K562 (cell line): ENCODE results near the gene ASIC3. TPM values are rescaled to one million over a fixed set of nuclear protein-coding genes. Genes with fewer than 3 reads are reported as not detected.

Source experiments
- ATAC-seq: fragments of 200-7000 bp; cut with Tn5 transposase; 3 replicates; pipeline ENCODE4 v1.9.1; 2020; ENCODE audit warnings: moderate library complexity
- BruUV-seq: library from RNA; stranded (reverse); fragments of 400-500 nt; replicated peaks from 2 replicates; lab custom pipeline; 2021; lab: Mats Ljungman, UMichigan
- CTCF ChIA-PET: fragments of 300-600 bp; formaldehyde crosslinking; extraction: SDS; loops from one replicate; lab custom pipeline; 2021; ENCODE audit warnings: low intra/inter-chr PET ratio; lab: Yijun Ruan, JAX
- POLR2A ChIA-PET: fragments of 300-600, 350-650 bp; sonication (Branson Sonifier 250); formaldehyde crosslinking; extraction: SDS; loops from one replicate; lab custom pipeline; 2021; ENCODE audit warnings: antibody characterized with exemption, inconsistent platforms; lab: Yijun Ruan, JAX
- DNase-seq, 4 experiments: peaks; one replicate each; pipeline versions ENCODE4 v3.0.0 to v3.0.0-alpha.2; 2011 to 2018; ENCODE audit warnings: low spot score in 3 of 4, mixed read lengths in 3 of 4; ENCODE audit errors: extremely low read depth in 1 of 4
- FAIRE-seq: peaks from 2 replicates; lab custom pipeline; 2011; peaks lifted over from hg19 to GRCh38; lab: Jason Lieb, UNC
- H2AFZ ChIP-seq: 2 replicates; pipeline ENCODE4 v1.6.0; 2011; ENCODE audit warnings: low read depth, low read length, control low read depth, inconsistent platforms
- H3K27ac ChIP-seq: fragments of 200-600 bp; 3 replicates; pipeline ENCODE4 v1.8.0; 2011; ENCODE audit warnings: low read depth, mild to moderate bottlenecking, control low read depth, inconsistent platforms, low read length, moderate library complexity, mixed read lengths; ENCODE audit errors: extremely low read depth
- H3K27me3 ChIP-seq, 2 experiments: fragments of 300-600 bp in 1 of 2; 2 replicates in 1 of 2; 3 replicates in 1 of 2; pipeline versions ENCODE4 v1.6.0 to v1.8.0; 2011; ENCODE audit warnings: inconsistent platforms in 2 of 2, low read length in 2 of 2, mild to moderate bottlenecking in 1 of 2, mixed read lengths in 1 of 2, moderate library complexity in 1 of 2; ENCODE audit not compliant: control insufficient read depth in 2 of 2, insufficient read depth in 2 of 2
- H3K36me3 ChIP-seq: fragments of 300-600 bp; 3 replicates; pipeline ENCODE4 v1.8.0; 2011; ENCODE audit warnings: mild to moderate bottlenecking, low read length, inconsistent platforms; ENCODE audit not compliant: control insufficient read depth, insufficient read depth
- H3K4me1 ChIP-seq, 2 experiments: fragments of 200-600 bp in 1 of 2; replicated peaks in 1 of 2; 2 replicates in 1 of 2; 3 replicates in 1 of 2; pipeline versions ENCODE4 v1.5.1 to v1.8.0; 2011; ENCODE audit warnings: inconsistent platforms in 2 of 2, low read length in 2 of 2, mild to moderate bottlenecking in 1 of 2, mixed read lengths in 1 of 2, moderate library complexity in 1 of 2; ENCODE audit not compliant: control insufficient read depth in 2 of 2, insufficient read depth in 2 of 2
- H3K4me2 ChIP-seq: 2 replicates; pipeline ENCODE4 v1.6.1; 2011; ENCODE audit warnings: low read length, control low read depth, inconsistent platforms, mixed read lengths; ENCODE audit not compliant: insufficient read depth
- H3K4me3 ChIP-seq: fragments of 200-600 bp; sonication (generic), shearing (Covaris generic); 2 replicates; pipeline ENCODE4 v1.5.1; 2016; ENCODE audit warnings: control low read depth, inconsistent platforms
- H3K79me2 ChIP-seq: fragments of 200-600 bp; 3 replicates; pipeline ENCODE4 v1.8.0; 2011; ENCODE audit warnings: low read length, inconsistent platforms; ENCODE audit not compliant: control insufficient read depth, insufficient read depth
- H3K9ac ChIP-seq, 2 experiments: 2 replicates each; pipeline versions ENCODE4 v1.6.0 to v1.6.1; 2011; ENCODE audit warnings: low read depth in 2 of 2, low read length in 2 of 2, control low read depth in 1 of 2, inconsistent platforms in 1 of 2, mild to moderate bottlenecking in 1 of 2, mixed read lengths in 1 of 2; ENCODE audit not compliant: insufficient read depth in 1 of 2
- H3K9me1 ChIP-seq: one replicate; pipeline ENCODE4 v1.6.0; 2011; ENCODE audit warnings: inconsistent platforms, mild to moderate bottlenecking, low read length, moderate library complexity; ENCODE audit not compliant: control insufficient read depth, insufficient read depth
- H3K9me3 ChIP-seq: replicated peaks from 2 replicates; pipeline ENCODE4 v1.5.1; 2011; ENCODE audit warnings: low read depth, low read length, inconsistent platforms; ENCODE audit not compliant: control insufficient read depth, insufficient read depth
- H4K20me1 ChIP-seq: replicated peaks from 2 replicates; pipeline ENCODE4 v1.6.1; 2011; ENCODE audit warnings: low read length, inconsistent platforms, mixed read lengths; ENCODE audit not compliant: control insufficient read depth, insufficient read depth
- CTCFL ChIP-seq: IDR thresholded peaks from 2 replicates; pipeline ENCODE4 v1.6.1; 2011; ENCODE audit warnings: borderline replicate concordance, low read depth, mild to moderate bottlenecking, moderate library complexity, low read length; ENCODE audit not compliant: insufficient read depth, poor library complexity, severe bottlenecking
- MTA2 ChIP-seq: fragments of 450-650 bp; IDR thresholded peaks from 2 replicates; pipeline ENCODE4 v1.6.1; 2016; ENCODE audit warnings: low read depth
- NR1H2 ChIP-seq: sonication (generic); formaldehyde crosslinking; IDR thresholded peaks from 2 replicates; pipeline ENCODE4 v1.4.0; 2020; ENCODE audit warnings: mild to moderate bottlenecking, missing genetic modification reagents
- PCBP1 ChIP-seq: fragments of 200-400 bp; formaldehyde crosslinking; IDR thresholded peaks from 2 replicates; pipeline ENCODE4 v1.6.1; 2018; ENCODE audit warnings: mild to moderate bottlenecking, low read depth, low read length; ENCODE audit not compliant: poor library complexity, severe bottlenecking
- PCBP2 ChIP-seq: fragments of 200-400 bp; formaldehyde crosslinking; IDR thresholded peaks from 2 replicates; pipeline ENCODE4 v1.6.1; 2018; ENCODE audit warnings: low read length, low read depth, mild to moderate bottlenecking, moderate library complexity; ENCODE audit not compliant: poor library complexity, severe bottlenecking
- RB1 ChIP-seq: fragments of 450-650 bp; IDR thresholded peaks from 2 replicates; pipeline ENCODE4 v1.6.1; 2017; ENCODE audit warnings: low read depth, mild to moderate bottlenecking
- RBFOX2 ChIP-seq: fragments of 200-400 bp; formaldehyde crosslinking; IDR thresholded peaks from 2 replicates; pipeline ENCODE4 v1.6.1; 2017; ENCODE audit warnings: low read depth, mild to moderate bottlenecking, low read length, moderate library complexity
- USF1 ChIP-seq: sonication (generic); formaldehyde crosslinking; IDR thresholded peaks from 2 replicates; pipeline ENCODE4 v1.9.0; 2022; ENCODE audit warnings: mild to moderate bottlenecking, missing genetic modification reagents
- VEZF1 ChIP-seq: fragments of 200-800 bp; sonication (Bioruptor generic); IDR thresholded peaks from 2 replicates; pipeline ENCODE4 v1.6.1; 2017; ENCODE audit warnings: missing genetic modification characterization, missing compliant biosample characterization
- ZBTB49 ChIP-seq: sonication (generic); formaldehyde crosslinking; IDR thresholded peaks from 2 replicates; pipeline ENCODE4 v1.8.0; 2022; ENCODE audit warnings: missing genetic modification reagents, mild to moderate bottlenecking, borderline replicate concordance
- ZNF507 ChIP-seq: conservative IDR thresholded peaks from 2 replicates; pipeline ENCODE4 v1.6.1; 2017; ENCODE audit warnings: missing genetic modification characterization, missing compliant biosample characterization
- ZNF77 ChIP-seq: fragments of 250-450 bp; sonication (Bioruptor Pico); IDR thresholded peaks from 2 replicates; pipeline ENCODE4 v1.5.0; 2020
- WGBS: fragments of 100-300 bp; shearing (Covaris generic); methylation state at CpG from one replicate; pipeline ENCODE4 v1.1.6; 2016; ENCODE audit warnings: low coverage, mixed read lengths; ENCODE audit not compliant: insufficient coverage; ENCODE audit errors: missing lambda C conversion rate; 5-methylcytosine and 5-hydroxymethylcytosine counted together
- in situ Hi-C: fragments of 300-500 bp; cut with MboI; formaldehyde crosslinking; loops from 4 replicates; pipeline ENCODE4 v1.15.0; 2018; ENCODE audit warnings: inconsistent platforms, mixed read lengths
- intact Hi-C: fragments of 100-400 bp; cut with micrococcal nuclease; formaldehyde crosslinking; loops from 2 replicates; pipeline ENCODE4 v1.14.2; 2022
- polyA plus RNA-seq, 8 experiments: library from polyadenylated mRNA; depleted of rRNA in 4 of 8; stranded (reverse) in 5 of 8; unstranded in 3 of 8; fragments of >200 nt; fragmentation: Nextera tagmentation in 2 of 8; fragmentation: Illumina TruSeq in 1 of 8; extraction: Ambion mirVana in 2 of 8; extraction: Trizol in 1 of 8; gene quantifications; 2 replicates each; pipeline versions ENCODE4 v1.2.1 to v1.2.3, GENCODE V29; 2011 to 2014; ENCODE audit warnings: inconsistent platforms in 1 of 8, missing spikeins in 1 of 8
- total RNA-seq, 7 experiments: library from RNA; depleted of rRNA in 6 of 7; stranded (reverse); fragments of >200 nt in 6 of 7; fragmentation: Illumina TruSeq in 2 of 7; extraction: Trizol in 2 of 7; gene quantifications; 2 replicates each; pipeline versions ENCODE4 v1.2.1 to v1.2.3, GENCODE V29; 2011 to 2021; ENCODE audit warnings: low replicate concordance in 1 of 7

Gene ASIC3
- total and polyA plus RNA-seq, 9 of the 15 experiments (the other 6 are each of a cell fraction or from before 2014, with no cell fraction given), result 0.11 to 5.0 (median 0.87) TPM

GRCh38 chr7:151012911-151013347 is 35.4 kb upstream of the ASIC3 start (continued):
- TF ChIP-seq ZBTB49 (CRISPR knock-in tag) (no peak), ZNF507 (no peak), CTCFL (peak; percentile 32), ZNF77 (no peak), NR1H2 (CRISPR knock-in tag) (no peak)

GRCh38 chr7:151013356-151013732 is 35.0 kb upstream of the ASIC3 start:
- H3K4me3 ChIP-seq, result no peak overlapping the region
- intact Hi-C loops, result loop anchor here (10.0 kb wide), 1 partner anchor 161 kb away; no protein-coding TSS in a partner anchor
- TF ChIP-seq RB1 (no peak), MTA2 (no peak), USF1 (CRISPR knock-in tag) (0 out of 2 replicates have a peak, but pooled peaks have one; percentile 6), VEZF1 (peak; percentile 5; the same call in 1 of the 2 replicates), RBFOX2 (peak; percentile 35; the same call in 1 of the 2 replicates), PCBP2 (no peak), PCBP1 (peak; percentile 26)
- TF ChIP-seq, all 486 proteins: peak for 4
- in situ Hi-C loops, result no loop called here
- Histone ChIP-seq H3K36me3 (peaks cover 40% of the 10 kb centered on the region; the same call in 2 of the 3 replicates), H3K9ac (peak overlapping the region in 1 of 2 experiments; percentile 40; a peak in 1 of 4 replicates), H3K79me2 (peaks cover 45% of the 10 kb centered on the region), H3K27ac (no peak overlapping the region), H2AFZ (no peak overlapping the region), H3K9me3 (no peaks in the 10 kb centered on the region), H3K9me1 (no peaks in the 10 kb centered on the region), H3K27me3 (no peaks in the 10 kb centered on the region; a peak in 1 of 5 replicates), H3K4me1 (peaks cover 42 to 84% of the 10 kb centered on the region in 2 experiments), H3K4me2 (no peak overlapping the region), H4K20me1 (no peaks in the 10 kb centered on the region)
- ChIA-PET POLR2A (interaction anchor here (1.4 to 8.4 kb wide), 2 partner anchors 11 to 21 kb away, joined by 3 to 146 read pairs; partner anchors contain the start of genes ABCB8 and ATG9B), CTCF (interaction anchor here (1.6 kb wide), 1 partner anchor 98 kb away, joined by 5 read pairs; no protein-coding TSS in a partner anchor)
- ATAC-seq (no peak), FAIRE-seq (no peak), DNase-seq (peak in 2 of 4 experiments; percentile 50 to 57)
- WGBS, result 91% methylated on average over 15 of the region's 26 CpGs
- no TSS peak for BruUV-seq
